Embryonic facial prominence (tissue), 1 donor: ENCODE data around the gene AURKA.
"Not testable (repeated sequence)": the region's sequence is repeated elsewhere in the genome, so short reads cannot be mapped to it uniquely, and the experiment has no call there.

Experiments
- DNase-seq: peaks from one replicate; pipeline ENCODE4 v3.0.0-alpha.2; 2016; ENCODE audit errors: extremely low spot score

Gene AURKA

DNA sequence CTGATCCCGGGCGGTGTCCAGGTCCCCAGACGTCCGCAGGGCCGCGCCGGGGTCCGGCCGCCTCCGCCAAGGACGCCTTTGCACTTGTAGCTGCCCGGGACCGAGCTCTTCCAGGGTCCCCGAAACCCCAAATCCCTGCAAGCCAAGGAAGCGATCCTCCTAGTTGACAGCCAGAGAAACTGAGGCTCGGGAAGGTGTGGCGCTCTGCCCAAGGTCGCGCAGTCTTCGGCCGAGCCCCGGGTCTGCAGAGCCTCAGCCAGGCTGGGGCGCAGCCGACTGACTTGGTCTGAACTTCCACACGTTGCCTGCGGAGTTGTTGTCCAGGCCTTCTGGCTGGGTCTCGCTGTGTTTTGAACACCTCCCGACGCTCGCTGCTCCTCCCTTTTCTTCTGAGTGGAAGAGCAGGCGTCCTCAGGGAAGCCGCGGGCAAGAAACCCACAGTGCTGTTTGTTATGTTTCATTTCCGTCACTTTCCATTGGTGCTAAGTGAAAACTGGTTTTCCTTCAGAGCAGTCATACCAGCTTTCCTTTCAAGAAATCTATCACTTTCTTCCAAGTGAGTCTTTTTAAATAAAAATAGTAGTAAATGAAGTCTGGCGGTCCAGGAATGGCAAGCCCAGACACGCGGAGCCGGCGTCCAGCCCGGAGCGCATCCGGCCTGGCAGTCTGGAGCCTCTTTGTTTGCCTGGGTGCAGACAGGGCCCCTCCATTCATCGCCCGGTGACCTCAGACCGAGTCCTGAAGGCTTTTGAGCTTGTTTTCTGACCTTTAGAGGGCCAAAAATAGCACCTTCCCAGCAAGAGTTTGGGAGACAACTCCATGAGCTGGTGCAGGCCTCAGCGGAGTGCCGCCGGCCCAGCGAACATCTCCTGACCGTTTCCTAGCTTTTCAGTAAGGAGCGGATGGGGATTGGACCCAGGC is 32.5 kb downstream of the AURKA start:
- DNase-seq: peak; percentile 56

DNA sequence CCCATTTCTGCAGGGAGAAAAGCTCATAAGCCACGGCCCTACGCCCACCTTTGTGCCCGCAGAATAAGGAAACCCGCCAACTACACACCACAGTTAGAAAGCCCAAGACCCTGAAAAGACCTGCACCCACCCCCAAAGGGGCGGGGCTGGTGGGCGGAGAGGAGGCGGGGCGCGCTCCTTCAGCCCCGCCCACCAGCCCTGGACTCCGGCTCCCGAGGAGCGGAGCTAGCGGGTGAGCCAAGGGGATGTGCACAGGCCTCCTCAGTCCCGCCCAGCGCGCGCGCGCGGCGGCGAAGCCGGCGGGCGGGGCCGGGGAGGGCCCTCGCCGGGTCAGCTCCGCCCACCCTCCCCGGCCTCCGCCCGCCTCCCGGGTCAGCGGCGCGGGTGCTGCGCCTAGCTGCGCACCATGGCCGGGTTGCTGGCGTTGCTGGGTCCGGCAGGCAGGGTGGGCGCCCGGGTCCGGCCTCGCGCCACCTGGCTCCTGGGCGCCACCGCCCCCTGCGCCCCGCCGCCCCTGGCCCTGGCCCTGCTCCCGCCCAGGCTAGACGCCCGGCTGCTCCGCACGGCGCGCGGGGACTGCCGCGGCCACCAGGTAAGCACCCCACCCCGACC is 33.3 kb downstream of the AURKA start, which contains the start of gene FAM210B:
Gene FAM210B, plus strand, starts transcription at position 375 of the 612 bp plus-strand sequence. Its CDS starts 32 bp downstream, at position 407.
- DNase-seq: peak; percentile 75

DNA sequence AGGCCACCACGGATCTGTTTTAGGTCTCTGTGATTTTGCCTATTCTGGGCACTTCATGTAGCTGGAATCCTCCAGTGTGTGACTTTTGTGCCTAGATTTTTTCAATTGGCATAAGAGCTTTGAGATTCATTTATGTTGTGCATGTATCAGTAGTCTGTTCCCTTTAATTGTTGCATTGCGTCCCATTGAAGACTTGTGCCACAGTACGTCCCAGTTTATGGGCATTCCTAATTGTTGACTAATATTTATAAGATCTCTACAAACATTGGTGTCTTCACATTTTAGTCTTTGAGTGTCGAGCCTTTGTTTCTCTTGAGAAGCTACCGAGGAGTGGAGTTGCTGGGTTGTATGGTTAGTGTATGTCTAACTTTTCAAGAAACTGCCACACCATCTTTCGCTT is 33.9 kb downstream of the AURKA start:
- no peak for DNase-seq

DNA sequence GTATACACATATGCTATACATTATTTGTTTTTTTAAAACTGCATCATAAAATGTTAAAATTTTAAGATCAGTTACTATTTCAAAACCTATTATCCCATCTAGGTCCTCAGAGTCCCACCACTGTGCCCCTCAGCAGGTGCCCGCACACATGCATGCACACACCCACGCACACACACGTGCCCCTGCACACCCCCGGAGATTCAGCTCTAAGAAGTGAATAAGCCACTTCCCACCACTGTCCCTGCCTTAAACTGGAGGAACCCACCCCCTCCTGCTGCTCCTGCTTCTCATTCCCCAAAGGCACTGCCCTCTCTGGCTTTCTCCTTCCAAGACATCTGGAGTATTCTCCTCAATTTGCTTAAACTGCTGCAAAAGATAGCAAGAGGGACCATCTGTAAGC is 38.7 kb downstream of the AURKA start:
- DNase-seq: no peak

DNA sequence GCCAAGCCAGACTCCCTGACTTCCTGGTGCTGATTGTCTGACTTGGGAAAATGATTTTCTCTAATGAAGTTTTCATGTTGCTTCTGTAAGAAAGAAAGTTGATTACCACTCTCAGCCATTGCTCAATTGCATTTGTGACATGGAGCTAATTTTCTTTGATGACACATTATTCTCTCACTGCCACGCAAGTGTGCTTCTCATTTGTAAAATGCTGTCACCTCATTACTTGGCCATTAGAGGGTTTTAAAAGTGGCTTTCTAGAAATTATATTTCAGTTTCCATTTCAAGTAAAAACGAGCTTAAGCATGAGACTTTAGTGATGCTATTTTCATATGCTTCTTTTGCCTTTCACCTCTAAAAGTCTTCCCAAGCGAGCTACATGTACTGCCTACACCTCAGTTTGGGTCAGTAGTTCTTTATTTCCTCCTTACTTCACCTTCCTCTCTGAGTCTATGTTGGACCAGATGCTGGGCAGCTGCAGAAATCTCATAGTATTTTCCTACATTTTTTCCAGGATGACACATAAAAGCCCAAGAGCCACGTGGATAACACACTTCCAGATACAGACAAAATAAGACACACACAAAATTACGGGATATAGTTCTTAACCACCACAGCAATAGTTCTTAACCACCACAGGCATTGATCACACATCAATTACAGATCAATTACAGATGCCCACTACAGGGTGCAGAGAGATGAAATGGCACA is 39.5 kb downstream of the AURKA start:
- no peak for DNase-seq

DNA sequence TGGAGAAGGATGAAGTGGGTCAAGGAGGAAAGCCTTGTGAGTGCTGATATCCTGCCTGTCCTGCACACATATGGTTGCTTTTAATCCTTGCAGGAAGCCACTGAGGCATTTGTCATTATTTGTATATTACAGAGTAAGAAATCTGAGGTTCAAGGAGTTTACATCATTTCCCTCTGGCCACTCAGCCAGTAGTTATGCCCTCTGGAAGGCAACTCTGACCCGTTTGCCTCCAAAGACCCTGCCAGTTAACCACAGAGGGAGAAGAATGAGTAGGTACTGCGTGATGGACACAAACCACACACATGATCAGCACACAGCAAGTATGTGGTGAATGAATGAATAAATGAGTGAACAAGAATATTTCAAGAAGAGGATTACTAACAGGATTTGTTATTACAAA is 41.2 kb downstream of the AURKA start:
- DNase-seq: no peak

DNA sequence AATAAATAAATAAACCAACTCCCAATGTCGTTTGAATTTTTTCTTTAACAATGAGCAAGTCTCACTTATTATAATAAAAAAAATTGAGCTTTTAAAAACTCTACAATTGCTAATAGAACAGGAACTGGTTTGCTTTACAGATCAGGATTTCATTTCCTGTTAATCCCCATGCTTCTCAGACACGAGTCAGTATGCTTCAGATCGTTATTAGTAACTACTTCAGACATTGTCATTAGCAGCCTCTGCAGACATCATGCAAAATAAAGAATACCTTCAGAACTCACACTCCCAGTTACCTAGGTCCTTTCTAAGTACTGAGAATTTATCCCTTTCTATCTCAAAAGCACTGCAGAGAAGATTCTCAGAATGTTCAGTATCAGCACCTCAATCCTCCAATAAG is 43.3 kb downstream of the AURKA start:
- no peak for DNase-seq

DNA sequence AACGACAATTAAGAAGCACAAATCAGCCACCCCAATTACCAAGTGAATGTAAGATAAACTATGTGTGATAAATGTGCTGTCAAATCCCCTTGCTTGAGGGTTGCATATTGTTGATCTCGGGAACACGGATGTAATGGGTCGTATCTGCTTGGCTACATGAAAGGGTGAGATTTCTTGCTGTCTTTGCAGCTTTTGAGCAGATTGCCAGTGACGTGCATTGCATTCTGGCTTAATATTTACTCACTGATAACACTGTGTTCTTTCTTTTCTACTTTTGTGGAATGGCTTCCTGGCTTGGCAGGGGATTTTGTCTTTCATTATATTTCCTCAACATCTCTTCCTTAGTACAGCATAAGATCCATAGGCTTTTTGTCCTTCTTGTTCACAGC is 43.7 kb downstream of the AURKA start:
- DNase-seq: no peak

DNA sequence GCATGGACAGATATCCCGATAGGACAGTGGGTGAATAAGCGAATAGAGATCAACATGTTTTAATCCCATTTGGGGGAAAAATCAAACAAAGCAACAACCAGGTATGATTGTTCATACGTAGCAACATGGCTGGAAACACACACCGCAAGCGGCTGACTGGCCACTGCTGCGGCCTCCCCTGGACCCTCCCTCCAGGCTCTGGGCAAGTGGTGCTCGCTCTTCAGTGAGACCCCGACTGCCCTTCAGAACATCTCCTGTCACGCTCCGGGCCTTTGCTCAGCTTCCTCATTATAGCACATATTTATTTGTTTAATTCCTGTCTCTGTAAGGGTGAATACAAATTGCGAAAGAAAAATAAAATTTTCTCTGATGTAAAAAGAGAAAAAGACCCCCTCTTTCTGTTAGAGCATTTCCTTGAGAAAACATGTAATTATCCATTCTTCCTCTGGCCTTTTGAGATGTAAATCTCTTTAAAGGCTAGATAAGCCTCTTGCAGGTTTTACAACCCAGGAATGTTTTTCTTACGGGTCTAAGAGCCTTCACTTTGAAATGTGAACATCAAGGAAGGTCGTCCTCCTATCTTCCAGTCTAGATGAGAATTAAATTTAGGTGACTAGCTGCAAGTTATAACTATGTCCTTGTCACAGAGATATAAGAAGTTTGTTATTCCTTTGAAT is 44.2 kb downstream of the AURKA start:
- no peak for DNase-seq

DNA sequence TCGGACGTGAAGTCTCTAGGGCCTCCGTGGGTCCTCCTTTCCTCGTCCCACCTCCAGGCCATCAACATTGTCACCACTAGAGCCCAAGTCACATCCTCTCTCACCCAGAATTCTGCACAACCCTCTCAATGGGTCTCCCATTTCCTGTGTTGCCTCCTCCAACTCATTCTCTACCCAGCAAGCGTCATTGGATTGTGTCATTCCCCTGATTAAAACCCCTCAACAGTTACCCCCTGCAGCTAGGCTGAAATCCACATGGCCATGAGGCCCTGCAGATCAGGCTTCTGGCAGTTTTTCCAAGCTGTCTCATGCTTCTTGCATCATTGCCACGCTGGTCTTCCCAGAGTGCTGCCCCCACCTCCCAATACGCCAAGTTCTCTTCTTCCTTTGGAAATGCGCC is 46.1 kb downstream of the AURKA start:
- no peak for DNase-seq

DNA sequence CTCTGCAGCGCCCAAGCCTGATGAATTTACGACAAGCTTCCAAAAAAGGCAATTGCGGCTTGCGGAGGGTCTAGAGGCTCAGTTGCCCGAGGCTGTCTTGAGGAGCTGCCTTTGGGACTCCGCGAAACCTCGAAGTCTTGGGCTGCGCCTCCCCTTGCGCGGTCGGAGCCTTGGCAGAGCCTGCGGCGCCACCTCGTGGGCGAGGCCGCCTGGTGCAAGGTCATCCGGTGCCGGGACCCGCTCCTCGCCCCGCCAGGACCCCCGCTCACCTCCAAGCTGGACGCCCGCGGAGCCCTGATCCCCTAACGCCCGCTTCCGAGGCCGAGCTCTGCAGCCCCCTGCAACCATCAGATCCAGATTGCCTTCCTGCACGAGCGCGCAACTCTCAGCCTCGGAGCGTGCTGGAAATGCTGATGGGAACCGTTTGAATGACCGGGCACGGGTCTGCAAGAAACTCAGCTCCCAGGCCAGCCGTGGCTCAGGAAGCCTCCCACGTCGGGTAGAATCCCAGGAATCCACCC is 48.1 kb downstream of the AURKA start:
- DNase-seq: no peak

DNA sequence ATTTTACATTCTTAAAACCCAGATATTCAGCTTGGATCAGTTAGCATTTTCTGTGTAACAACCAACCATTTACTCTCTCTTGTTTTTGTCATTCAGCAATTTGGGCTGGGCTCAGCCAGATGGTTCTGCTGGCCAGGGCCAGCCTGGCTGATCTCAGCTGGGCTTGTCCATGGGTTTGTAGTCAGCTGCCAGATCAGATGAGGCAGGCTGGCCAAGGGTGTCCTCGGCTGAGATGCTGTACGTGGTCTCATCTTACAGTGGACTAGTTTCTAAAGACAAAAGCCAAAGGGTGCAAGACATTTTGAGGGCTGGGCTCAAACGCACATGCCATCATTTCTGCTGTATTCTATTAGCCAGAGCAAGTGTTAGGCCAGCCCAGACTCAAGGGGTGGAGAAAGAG is 49.2 kb downstream of the AURKA start:
- DNase-seq: no peak

DNA sequence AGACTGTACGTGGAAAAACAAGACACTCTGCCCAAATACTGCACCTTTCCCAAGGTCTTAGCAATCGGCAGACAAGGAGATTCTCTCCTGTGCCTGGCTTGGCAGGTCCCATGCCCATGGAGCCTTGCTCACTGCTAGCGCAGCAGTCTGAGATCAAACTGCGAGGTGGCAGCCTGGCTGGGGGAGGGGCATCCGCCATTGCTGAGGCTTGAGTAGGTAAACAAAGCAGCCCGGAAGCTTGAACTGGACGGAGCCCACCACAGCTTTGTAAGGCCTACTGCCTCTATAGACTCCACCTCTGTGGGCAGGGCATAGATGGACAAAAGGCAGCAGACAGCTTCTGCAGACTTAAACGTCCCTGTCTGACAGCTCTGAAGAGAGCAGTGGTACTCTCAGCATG is 55.3 kb downstream of the AURKA start:
- not testable (repeated sequence) for DNase-seq

DNA sequence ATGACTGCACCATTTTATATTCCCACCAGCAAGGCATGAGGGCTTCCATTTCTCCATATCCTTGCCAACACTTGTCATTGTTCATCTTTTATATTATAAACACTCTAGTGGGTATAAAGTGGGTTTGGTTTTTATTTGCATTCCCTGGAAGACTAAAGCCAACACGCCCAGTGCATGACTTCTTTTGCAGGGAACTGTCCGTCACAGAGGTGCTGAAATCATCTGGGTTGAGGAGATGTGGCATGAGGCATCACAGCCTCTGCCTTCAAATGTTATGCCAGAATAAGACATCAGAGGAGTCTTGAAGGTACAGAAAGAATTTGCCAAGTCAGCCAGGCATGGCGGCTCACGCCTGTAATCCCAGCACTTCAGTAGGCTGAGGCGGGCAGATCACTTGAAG is 63.2 kb downstream of the AURKA start:
- no peak for DNase-seq

DNA sequence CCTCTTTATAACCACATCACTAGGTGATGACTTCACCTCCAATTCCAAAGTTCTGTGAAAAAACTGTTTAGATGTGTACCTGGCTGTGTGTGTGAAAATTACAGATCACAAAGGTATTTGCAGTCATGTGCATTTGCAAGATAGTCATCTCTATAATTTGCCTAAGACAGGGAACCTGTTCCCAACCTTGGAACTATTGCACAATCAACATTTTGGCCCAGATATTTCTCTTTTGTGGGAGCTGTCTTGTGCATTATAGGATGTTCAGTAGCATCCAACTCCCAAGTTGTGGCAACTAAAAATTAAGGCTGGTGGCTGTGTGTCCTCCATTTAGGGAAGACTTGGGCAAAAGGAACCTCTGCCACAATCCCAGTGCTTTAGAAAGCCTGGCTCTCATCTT is 67.2 kb downstream of the AURKA start:
- DNase-seq: no peak

DNA sequence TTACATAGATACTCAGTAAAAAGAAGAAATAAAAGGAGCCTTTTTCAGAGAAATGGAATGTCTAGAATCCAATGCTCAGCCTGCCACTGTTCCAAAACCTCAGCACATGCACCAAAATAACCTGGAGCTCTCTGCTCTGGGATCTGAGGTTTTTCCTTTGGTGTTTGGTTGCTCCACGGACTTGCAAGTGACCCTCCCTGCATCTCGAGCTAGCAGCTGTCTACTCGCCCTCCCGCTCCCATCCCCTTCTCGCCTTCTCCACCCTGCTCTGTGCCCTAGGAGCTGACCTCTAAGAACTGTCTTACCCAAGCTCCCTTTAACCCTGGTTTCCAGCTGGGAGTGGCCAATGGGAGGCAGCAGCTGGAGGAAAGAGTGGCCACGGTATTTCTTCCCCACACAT is 68.4 kb downstream of the AURKA start:
- DNase-seq: no peak

DNA sequence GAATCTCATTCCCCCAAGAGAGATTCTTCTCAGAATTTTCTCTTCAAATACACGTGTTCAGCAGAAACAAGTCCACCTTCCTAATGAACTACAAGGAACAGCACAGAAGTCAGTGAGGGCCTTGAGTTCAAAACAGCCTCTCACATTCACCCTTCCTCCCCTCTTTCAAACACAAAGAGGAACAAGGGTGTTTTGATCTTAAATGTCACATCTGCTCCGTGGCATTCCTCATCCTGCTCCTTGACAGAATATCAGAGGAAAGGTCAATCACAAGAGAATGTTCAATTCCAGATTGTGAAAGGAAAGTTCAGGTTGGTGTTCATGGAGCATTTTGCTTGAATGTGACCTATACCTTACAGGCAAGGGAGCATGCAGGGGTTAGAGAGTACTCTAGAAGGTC is 68.8 kb downstream of the AURKA start:
- DNase-seq: no peak

DNA sequence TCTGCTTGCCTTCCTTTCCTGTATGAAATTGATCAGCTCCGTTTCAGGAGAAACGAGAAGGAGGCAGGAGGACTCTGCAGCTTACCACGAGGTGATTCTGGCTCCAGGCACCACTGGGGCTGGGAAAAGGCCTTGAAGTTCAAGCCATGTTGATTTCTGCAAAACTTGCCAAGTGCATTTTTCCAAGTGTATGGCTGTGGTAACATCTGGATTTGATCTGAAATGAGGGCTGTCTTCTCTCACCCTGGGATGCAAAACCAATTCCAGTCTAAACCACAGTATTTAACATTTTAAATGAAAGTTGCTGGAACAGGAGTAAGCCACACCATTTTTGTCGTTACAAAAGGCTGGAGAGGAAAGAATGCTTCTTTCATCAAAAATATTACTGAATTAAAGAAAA is 69.3 kb downstream of the AURKA start:
- peak; percentile 32 for DNase-seq
